SU-DHL-6 (cell line): Measurements from ENCODE around the gene ARTN.

Source experiments
- H2AFZ ChIP-seq: fragments of 200-600 bp; sonication (generic); 2 replicates; pipeline ENCODE4 v1.6.1; 2014; ENCODE audit warnings: low read depth, mild to moderate bottlenecking, moderate library complexity, mixed read lengths, antibody characterized with exemption, low read length; ENCODE audit not compliant: severe bottlenecking
- H3F3A ChIP-seq: fragments of 200-600 bp; shearing (Covaris generic); 2 replicates; pipeline ENCODE4 v1.6.0; 2016; ENCODE audit warnings: antibody characterized with exemption, mild to moderate bottlenecking; ENCODE audit not compliant: insufficient read depth
- H3K27ac ChIP-seq: fragments of 200-600 bp; sonication (generic); 2 replicates; pipeline ENCODE4 v1.5.1; 2016; ENCODE audit warnings: low read depth, mild to moderate bottlenecking, low read length, moderate library complexity, mixed read lengths
- H3K27me3 ChIP-seq: fragments of 200-600 bp; sonication (generic), shearing (Covaris generic); 2 replicates; pipeline ENCODE4 v1.6.0; 2014; ENCODE audit warnings: mild to moderate bottlenecking, low read length
- H3K36me3 ChIP-seq: fragments of 200-600 bp; sonication (generic); 2 replicates; pipeline ENCODE4 v1.6.1; 2014; ENCODE audit warnings: mild to moderate bottlenecking, low read length, mixed read lengths
- H3K4me2 ChIP-seq: fragments of 300-600, 200-600 bp; shearing (Covaris generic), sonication (generic); 2 replicates; pipeline ENCODE4 v1.6.0; 2014; ENCODE audit warnings: low read length, low read depth, mild to moderate bottlenecking; ENCODE audit not compliant: poor library complexity, severe bottlenecking
- H3K4me3 ChIP-seq: fragments of 200-600 bp; sonication (generic); 2 replicates; pipeline ENCODE4 v1.5.1; 2014; ENCODE audit warnings: antibody characterized with exemption, low read length, mild to moderate bottlenecking, mixed read lengths; ENCODE audit not compliant: insufficient read depth, poor library complexity, severe bottlenecking
- H3K79me2 ChIP-seq: fragments of 200-600 bp; sonication (generic); 2 replicates; pipeline ENCODE4 v1.6.1; 2014; ENCODE audit warnings: mild to moderate bottlenecking, low read length, moderate library complexity; ENCODE audit not compliant: insufficient read depth
- H3K9ac ChIP-seq: fragments of 200-600 bp; sonication (generic); 2 replicates; pipeline ENCODE4 v1.7.0; 2014; ENCODE audit warnings: mild to moderate bottlenecking, low read length
- H3K9me2 ChIP-seq: fragments of 200-600 bp; sonication (generic); replicated peaks from 2 replicates; pipeline ENCODE4 v1.6.1; 2014; ENCODE audit warnings: low read length; ENCODE audit not compliant: insufficient read depth
- H3K9me3 ChIP-seq: fragments of 200-600 bp; sonication (generic); 2 replicates; pipeline ENCODE4 v1.6.1; 2014; ENCODE audit warnings: low read length, mixed read lengths; ENCODE audit not compliant: insufficient read depth
- H4K20me1 ChIP-seq: fragments of 200-600 bp; sonication (generic); 2 replicates; pipeline ENCODE4 v1.6.1; 2014; ENCODE audit warnings: low read depth, mild to moderate bottlenecking, antibody characterized with exemption, low read length, moderate library complexity, mixed read lengths
- EZH2phosphoT487 ChIP-seq: fragments of 200-600 bp; sonication (generic), shearing (Covaris generic); conservative IDR thresholded peaks from 2 replicates; pipeline ENCODE4 v1.6.1; 2018; ENCODE audit warnings: mild to moderate bottlenecking, antibody characterized with exemption, low read length, moderate library complexity, mixed read lengths
- TF ChIP-seq, protein P1 (sequence below): fragments of 200-600 bp; sonication (generic); IDR thresholded peaks from one replicate; pipeline ENCODE4 v1.5.1; 2017; ENCODE audit warnings: antibody characterized with exemption, mild to moderate bottlenecking, low read length, moderate library complexity; ENCODE audit not compliant: insufficient read depth, poor library complexity, severe bottlenecking

Gene ARTN

GRCh38 chr1:43954036-43954435 lies 20.4 kb downstream of the ARTN start:
- Histone ChIP-seq H2AFZ (no peak overlapping the region), H4K20me1 (no peaks in the 10 kb centered on the region; the same call in 1 of the 2 replicates), H3K27me3 (no peaks in the 10 kb centered on the region)

GRCh38 chr1:43956234-43956633 lies 22.6 kb downstream of the ARTN start:
- no peaks in the 10 kb centered on the region for H3K9me2 ChIP-seq
- H3K36me3 ChIP-seq = no peaks in the 10 kb centered on the region
- H3K4me2 ChIP-seq = no peak overlapping the region
- H3F3A ChIP-seq = no peaks in the 10 kb centered on the region
- H3K79me2 ChIP-seq = no peaks in the 10 kb centered on the region; the same call in 1 of the 2 replicates
- no peak overlapping the region for H3K4me3 ChIP-seq
- no peaks in the 10 kb centered on the region for H3K27me3 ChIP-seq
- H3K9me3 ChIP-seq = no peaks in the 10 kb centered on the region
- no peak overlapping the region for H3K27ac ChIP-seq
- TF ChIP-seq, protein P1, sequence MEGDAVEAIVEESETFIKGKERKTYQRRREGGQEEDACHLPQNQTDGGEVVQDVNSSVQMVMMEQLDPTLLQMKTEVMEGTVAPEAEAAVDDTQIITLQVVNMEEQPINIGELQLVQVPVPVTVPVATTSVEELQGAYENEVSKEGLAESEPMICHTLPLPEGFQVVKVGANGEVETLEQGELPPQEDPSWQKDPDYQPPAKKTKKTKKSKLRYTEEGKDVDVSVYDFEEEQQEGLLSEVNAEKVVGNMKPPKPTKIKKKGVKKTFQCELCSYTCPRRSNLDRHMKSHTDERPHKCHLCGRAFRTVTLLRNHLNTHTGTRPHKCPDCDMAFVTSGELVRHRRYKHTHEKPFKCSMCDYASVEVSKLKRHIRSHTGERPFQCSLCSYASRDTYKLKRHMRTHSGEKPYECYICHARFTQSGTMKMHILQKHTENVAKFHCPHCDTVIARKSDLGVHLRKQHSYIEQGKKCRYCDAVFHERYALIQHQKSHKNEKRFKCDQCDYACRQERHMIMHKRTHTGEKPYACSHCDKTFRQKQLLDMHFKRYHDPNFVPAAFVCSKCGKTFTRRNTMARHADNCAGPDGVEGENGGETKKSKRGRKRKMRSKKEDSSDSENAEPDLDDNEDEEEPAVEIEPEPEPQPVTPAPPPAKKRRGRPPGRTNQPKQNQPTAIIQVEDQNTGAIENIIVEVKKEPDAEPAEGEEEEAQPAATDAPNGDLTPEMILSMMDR = no peak
- no peak overlapping the region for H3K9ac ChIP-seq
- H4K20me1 ChIP-seq = no peaks in the 10 kb centered on the region; the same call in 1 of the 2 replicates
- no peak overlapping the region for H2AFZ ChIP-seq

More at GRCh38 chr1:43954036-43954435, 20.4 kb downstream of the ARTN start:
- no peak for TF ChIP-seq EZH2phosphoT487
- TF ChIP-seq, protein P1 = no peak
- no peaks in the 10 kb centered on the region; the same call in 1 of the 2 replicates for H3K79me2 ChIP-seq
- H3K4me3 ChIP-seq = no peak overlapping the region
- no peaks in the 10 kb centered on the region for H3K9me3 ChIP-seq
- no peaks in the 10 kb centered on the region for H3F3A ChIP-seq
- no peak overlapping the region for H3K4me2 ChIP-seq
- no peak overlapping the region for H3K9ac ChIP-seq
- H3K9me2 ChIP-seq = no peaks in the 10 kb centered on the region
- H3K36me3 ChIP-seq = no peaks in the 10 kb centered on the region
- H3K27ac ChIP-seq = no peak overlapping the region

DNA sequence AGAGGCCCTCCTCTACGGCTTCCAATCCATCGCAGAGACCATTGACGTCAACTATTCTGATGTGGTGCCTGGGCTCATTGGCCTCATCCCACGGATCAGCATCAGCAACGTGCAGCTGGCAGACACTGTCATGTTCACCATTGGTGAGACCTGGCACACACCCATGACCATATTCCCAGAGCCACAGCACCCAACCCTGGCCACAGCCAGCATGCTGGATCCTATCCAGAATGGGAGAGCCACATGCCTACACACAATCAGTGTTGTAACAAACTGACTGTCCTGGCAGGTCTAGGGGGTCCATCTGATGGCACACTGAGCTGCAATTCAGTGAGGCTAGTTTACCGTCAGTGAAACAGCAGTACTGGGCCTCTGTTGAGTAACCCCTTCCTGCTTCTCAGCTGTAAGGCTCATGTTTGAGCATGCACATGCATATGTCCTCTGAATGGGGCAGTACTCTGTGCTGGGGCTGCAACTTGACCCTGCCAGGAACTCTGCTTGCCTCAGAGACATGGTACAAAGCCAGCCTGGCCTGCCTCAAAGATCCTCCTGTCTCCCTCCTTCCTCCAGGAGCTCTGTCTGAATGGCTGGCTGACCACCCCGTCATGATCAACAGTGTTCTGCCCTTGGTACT lies 23.9 kb downstream of the ARTN start:
- Histone ChIP-seq H3F3A (no peaks in the 10 kb centered on the region), H2AFZ (no peak overlapping the region), H3K27ac (no peak overlapping the region), H3K27me3 (no peaks in the 10 kb centered on the region), H3K9me3 (no peaks in the 10 kb centered on the region), H3K9me2 (no peaks in the 10 kb centered on the region), H3K79me2 (no peaks in the 10 kb centered on the region; the same call in 1 of the 2 replicates), H3K4me2 (no peak overlapping the region), H3K36me3 (no peaks in the 10 kb centered on the region), H3K9ac (no peak overlapping the region), H3K4me3 (no peak overlapping the region), H4K20me1 (no peaks in the 10 kb centered on the region; the same call in 1 of the 2 replicates)
- TF ChIP-seq EZH2phosphoT487 = no peak
- TF ChIP-seq, protein P1 = no peak
